Endothelial cell of umbilical vein (primary cell): ENCODE data around the gene DPF3. TPM values are rescaled to one million over a fixed set of nuclear protein-coding genes. Genes with fewer than 3 reads are reported as not detected.

Source experiments
- BruUV-seq: library from RNA; stranded (reverse); fragments of 400-500 nt; replicated peaks from 2 replicates; lab custom pipeline; 2021; lab: Mats Ljungman, UMichigan
- CTCF ChIA-PET: fragments of 300-600, 350-600 bp; sonication (Branson Sonifier 250); formaldehyde crosslinking; loops from one replicate; lab custom pipeline; 2021; ENCODE audit warnings: antibody characterized with exemption, inconsistent platforms; lab: Charles Lee
- POLR2A ChIA-PET: fragments of 300-600, 350-600 bp; sonication (Branson Sonifier 250); formaldehyde crosslinking; loops from one replicate; lab custom pipeline; 2021; ENCODE audit warnings: antibody characterized with exemption, inconsistent platforms; lab: Charles Lee
- DNase-seq: peaks from one replicate; pipeline ENCODE4 v3.0.0-alpha.2; 2011; ENCODE audit warnings: low read depth, low spot score
- FAIRE-seq: peaks from 2 replicates; lab custom pipeline; 2011; peaks lifted over from hg19 to GRCh38; lab: Jason Lieb, UNC
- H2AFZ ChIP-seq: 2 replicates; pipeline ENCODE4 v1.6.0; 2012; ENCODE audit warnings: low read depth, low read length, control low read depth, inconsistent platforms
- H3K27ac ChIP-seq: 2 replicates; pipeline ENCODE4 v1.5.1; 2011; ENCODE audit warnings: low read depth, mild to moderate bottlenecking, control low read depth, low read length, moderate library complexity; ENCODE audit not compliant: insufficient read depth
- H3K27me3 ChIP-seq, 2 experiments: 2 replicates each; pipeline versions ENCODE4 v1.6.0 to v1.6.1; 2011; ENCODE audit warnings: low read length in 2 of 2, mixed read lengths in 1 of 2; ENCODE audit not compliant: control insufficient read depth in 2 of 2, insufficient read depth in 2 of 2
- H3K36me3 ChIP-seq, 2 experiments: 2 replicates in 1 of 2; 3 replicates in 1 of 2; pipeline ENCODE4 v1.5.1; 2011; ENCODE audit warnings: low read length in 2 of 2, mild to moderate bottlenecking in 1 of 2, moderate library complexity in 1 of 2; ENCODE audit not compliant: control insufficient read depth in 2 of 2, insufficient read depth in 2 of 2; ENCODE audit errors: extremely low read depth in 1 of 2
- H3K4me1 ChIP-seq: 3 replicates; pipeline ENCODE4 v1.5.1; 2011; ENCODE audit warnings: mild to moderate bottlenecking, low read length; ENCODE audit not compliant: control insufficient read depth, insufficient read depth; ENCODE audit errors: extremely low read depth
- H3K4me2 ChIP-seq: 2 replicates; pipeline ENCODE4 v1.6.1; 2011; ENCODE audit warnings: low read length, control low read depth, mixed read lengths; ENCODE audit not compliant: insufficient read depth
- H3K4me3 ChIP-seq, 3 experiments: fragments of 200-600 bp in 1 of 3; sonication (generic), shearing (Covaris generic) in 1 of 3; replicated peaks in 1 of 3; 2 replicates each; pipeline ENCODE4 v1.5.1; 2011 to 2016; ENCODE audit warnings: control low read depth in 3 of 3, low read length in 3 of 3, mild to moderate bottlenecking in 2 of 3, inconsistent platforms in 1 of 3, low read depth in 1 of 3, moderate library complexity in 1 of 3; ENCODE audit not compliant: insufficient read depth in 1 of 3
- H3K79me2 ChIP-seq: 2 replicates; pipeline ENCODE4 v1.6.0; 2012; ENCODE audit warnings: low read length, inconsistent platforms; ENCODE audit not compliant: control insufficient read depth, insufficient read depth
- H3K9ac ChIP-seq: replicated peaks from 2 replicates; pipeline ENCODE3; 2011; ENCODE audit warnings: low read length, control low read depth; ENCODE audit not compliant: insufficient read depth; ENCODE audit errors: extremely low read depth
- H3K9me1 ChIP-seq: replicated peaks from 3 replicates; pipeline ENCODE4 v1.6.0; 2011; ENCODE audit warnings: mild to moderate bottlenecking, low read length; ENCODE audit not compliant: control insufficient read depth, insufficient read depth; ENCODE audit errors: extremely low read depth
- H3K9me3 ChIP-seq: replicated peaks from 2 replicates; pipeline ENCODE4 v1.5.1; 2012; ENCODE audit warnings: low read length, inconsistent platforms; ENCODE audit not compliant: control insufficient read depth, insufficient read depth
- H4K20me1 ChIP-seq: replicated peaks from 2 replicates; pipeline ENCODE3; 2011; ENCODE audit warnings: mild to moderate bottlenecking, low read length; ENCODE audit not compliant: control insufficient read depth, insufficient read depth; ENCODE audit errors: extremely low read depth
- CTCF ChIP-seq, 2 donors: IDR thresholded peaks; 1 replicate in 1 of 2; 2 replicates in 1 of 2; pipeline ENCODE4 v1.5.1; 2011; ENCODE audit warnings: low read length in 2 of 2, mild to moderate bottlenecking in 2 of 2, moderate library complexity in 2 of 2, control low read depth in 1 of 2, inconsistent platforms in 1 of 2, low read depth in 1 of 2; ENCODE audit not compliant: insufficient read depth in 1 of 2; ENCODE audit errors: extremely low read depth in 1 of 2
- EZH2 ChIP-seq: IDR thresholded peaks from 2 replicates; pipeline ENCODE4 v1.6.1; 2012; ENCODE audit warnings: borderline replicate concordance, low read depth, mild to moderate bottlenecking, moderate library complexity, low read length, inconsistent platforms; ENCODE audit not compliant: severe bottlenecking
- FOS ChIP-seq: IDR thresholded peaks from 2 replicates; pipeline ENCODE4 v1.6.1; 2011; ENCODE audit warnings: mild to moderate bottlenecking, low read length, moderate library complexity, borderline replicate concordance; ENCODE audit not compliant: insufficient read depth
- GATA2 ChIP-seq: IDR thresholded peaks from 2 replicates; pipeline ENCODE4 v1.7.0; 2011; ENCODE audit warnings: low read depth, mild to moderate bottlenecking, moderate library complexity, mixed read lengths, low read length; ENCODE audit not compliant: insufficient read length, insufficient read depth
- JUN ChIP-seq: IDR thresholded peaks from 2 replicates; pipeline ENCODE4 v1.6.1; 2011; ENCODE audit warnings: borderline replicate concordance, low read depth; ENCODE audit not compliant: insufficient read length, insufficient read depth
- MYC ChIP-seq: IDR thresholded peaks from one replicate; pipeline ENCODE4 v1.6.1; 2011; ENCODE audit warnings: mild to moderate bottlenecking, low read depth, low read length
- POLR2A ChIP-seq: IDR thresholded peaks from 2 replicates; pipeline ENCODE4 v1.6.1; 2012; ENCODE audit warnings: low read depth, mild to moderate bottlenecking, control low read depth, low read length
- POLR2AphosphoS5 ChIP-seq: IDR thresholded peaks from 2 replicates; pipeline ENCODE4 v1.6.1; 2012; ENCODE audit warnings: low read depth, mild to moderate bottlenecking, control low read depth, low read length, moderate library complexity; ENCODE audit not compliant: insufficient read depth
- dilution Hi-C: fragments of 300-500 bp; cut with MboI; formaldehyde crosslinking; loops from one replicate; pipeline ENCODE4 v1.15.0; 2019; ENCODE audit warnings: low sequenced_read_pairs; ENCODE audit not compliant: extremely low pct_ligation_motif_present
- intact Hi-C: fragments of 100-400 bp; cut with micrococcal nuclease; formaldehyde crosslinking; loops from one replicate; pipeline ENCODE4 v1.10.0; 2022
- polyA plus RNA-seq, 4 experiments: library from polyadenylated mRNA; depleted of rRNA in 3 of 4; stranded (reverse) in 3 of 4; unstranded in 1 of 4; fragments of >200 nt; gene quantifications; 2 replicates each; pipeline versions ENCODE4 v1.2.1 to v1.2.3, GENCODE V29; 2011 to 2012; ENCODE audit warnings: missing spikeins in 1 of 4
- total RNA-seq: library from RNA; stranded (reverse); gene quantifications from 2 replicates; pipeline ENCODE4 v1.2.3, GENCODE V29; 2021

The DPF3 gene
- total and polyA plus RNA-seq, 2 donors (not counting 3 experiments of a cell fraction or from before 2014, with no cell fraction given) = 2.4 to 3.5 TPM

GRCh38 chr14:72643317-72643801 lies 250.5 kb downstream of the DPF3 start:
- FAIRE-seq (peak; percentile 94), DNase-seq (peak; percentile 96)
- H3K4me2 ChIP-seq = no peak overlapping the region
- peak overlapping the region; percentile 42 for H2AFZ ChIP-seq
- ChIA-PET POLR2A (interaction anchor here (0.6 kb wide), 1 partner anchor 241 kb away, joined by 3 read pairs; no protein-coding TSS in a partner anchor), CTCF (interaction anchor here (0.6 to 1.4 kb wide), 14 partner anchors 8 to 305 kb away, joined by 3 to 13 read pairs (median 4); partner anchors contain the start of gene DPF3)
- no peaks in the 10 kb centered on the region for H3K79me2 ChIP-seq
- H3K27me3 ChIP-seq = no peaks in the 10 kb centered on the region
- H3K27ac ChIP-seq = peak overlapping the region; percentile 96
- no peaks in the 10 kb centered on the region for H3K36me3 ChIP-seq
- TF ChIP-seq EZH2 (no peak), MYC (no peak), CTCF (IDR thresholded peaks at IDR 0.05; ENCODE audit: extremely low read depth in 1 of 2, insufficient read depth in 1 of 2, low read depth in 1 of 2, low read length in 2 of 2) (peak in 1 of 2 donors; percentile 8), POLR2AphosphoS5 (peak; percentile 93), GATA2 (no peak), JUN (peak; percentile 70), POLR2A (peak; percentile 47), FOS (peak; percentile 95)
- no peaks in the 10 kb centered on the region for H4K20me1 ChIP-seq
- intact Hi-C loops = loop anchor here (1.0 kb wide), 5 partner anchors 21 to 251 kb away; partner anchors contain the start of gene DPF3
- H3K9me3 ChIP-seq = no peaks in the 10 kb centered on the region
- BruUV-seq = no TSS peak
- peaks cover 31% of the 10 kb centered on the region for H3K4me1 ChIP-seq
- peak overlapping the region; percentile 45 for H3K9ac ChIP-seq
- no peaks in the 10 kb centered on the region for H3K9me1 ChIP-seq
- dilution Hi-C loops = no loop called here
- H3K4me3 ChIP-seq = no peak overlapping the region
